GM12872 (cell line): ENCODE measurements around the gene C4orf54.

ENCODE experiments used
- CTCF ChIP-seq: IDR thresholded peaks from 3 replicates; pipeline ENCODE4 v1.5.1; 2011; ENCODE audit warnings: low read depth, mild to moderate bottlenecking, low read length, moderate library complexity; ENCODE audit not compliant: insufficient read depth

Gene C4orf54

GRCh38 chr4:99651811-99652485 is 5.7 kb downstream of the C4orf54 start:
- TF ChIP-seq CTCF = no peak

- TF ChIP-seq CTCF = no peak
Observed at GRCh38 chr4:99651016-99651769, 6.4 kb downstream of the C4orf54 start.

- TF ChIP-seq CTCF = no peak
Observed at GRCh38 chr4:99649778-99650177, 7.8 kb downstream of the C4orf54 start.

GRCh38 chr4:99649208-99649607 is 8.4 kb downstream of the C4orf54 start:
- no peak for TF ChIP-seq CTCF

GRCh38 chr4:99648321-99648720 is 9.3 kb downstream of the C4orf54 start:
- TF ChIP-seq CTCF = no peak

- no peak for TF ChIP-seq CTCF
Observed at GRCh38 chr4:99647071-99647470, 10.6 kb downstream of the C4orf54 start.

- TF ChIP-seq CTCF = no peak
Observed at GRCh38 chr4:99645638-99646037, 12.0 kb downstream of the C4orf54 start.
